WTC11 (cell line): ENCODE results near the gene ITPRIP.

Experiments used
- AR ChIP-seq: fragments of 250-450 bp; sonication (Bioruptor Pico); IDR thresholded peaks from 2 replicates; pipeline ENCODE4 v1.9.0; 2021; ENCODE audit warnings: mild to moderate bottlenecking
- ATF2 ChIP-seq: sonication (generic); formaldehyde crosslinking; IDR thresholded peaks from 2 replicates; pipeline ENCODE4 v1.8.1; 2022; ENCODE audit warnings: low read depth, missing genetic modification reagents, borderline replicate concordance
- CREB1 ChIP-seq: sonication (generic); formaldehyde crosslinking; IDR thresholded peaks from 2 replicates; pipeline ENCODE4 v1.8.0; 2023; ENCODE audit warnings: mild to moderate bottlenecking, missing genetic modification reagents
- CTCF ChIP-seq: fragments of 200-600 bp; IDR thresholded peaks from 2 replicates; pipeline ENCODE4 v1.8.0; 2022; ENCODE audit warnings: antibody characterized with exemption
- ELF4 ChIP-seq: sonication (generic); formaldehyde crosslinking; IDR thresholded peaks from 2 replicates; pipeline ENCODE4 v1.8.1; 2022; ENCODE audit warnings: low read depth, mild to moderate bottlenecking, moderate library complexity, missing genetic modification reagents
- IRF2 ChIP-seq: sonication (generic); formaldehyde crosslinking; IDR thresholded peaks from 2 replicates; pipeline ENCODE4 v1.8.0; 2022; ENCODE audit warnings: low read depth, missing genetic modification reagents, borderline replicate concordance
- MAX ChIP-seq: sonication (generic); formaldehyde crosslinking; IDR thresholded peaks from 2 replicates; pipeline ENCODE4 v1.8.0; 2022; ENCODE audit warnings: mild to moderate bottlenecking, missing genetic modification reagents
- SP1 ChIP-seq: sonication (generic); formaldehyde crosslinking; conservative IDR thresholded peaks from 2 replicates; pipeline ENCODE4 v1.8.1; 2022; ENCODE audit warnings: missing genetic modification reagents
- USF1 ChIP-seq: sonication (generic); formaldehyde crosslinking; IDR thresholded peaks from 2 replicates; pipeline ENCODE4 v1.8.0; 2022; ENCODE audit warnings: mild to moderate bottlenecking, missing genetic modification reagents
- ZBTB21 ChIP-seq: sonication (generic); formaldehyde crosslinking; IDR thresholded peaks from 2 replicates; pipeline ENCODE4 v1.8.1; 2023; ENCODE audit warnings: mild to moderate bottlenecking, missing genetic modification reagents, borderline replicate concordance
- ZNF317 ChIP-seq: sonication (generic); formaldehyde crosslinking; IDR thresholded peaks from 2 replicates; pipeline ENCODE4 v1.8.1; 2023; ENCODE audit warnings: low read depth, mild to moderate bottlenecking, moderate library complexity, missing genetic modification reagents, borderline replicate concordance

- no peak for TF ChIP-seq CTCF
- TF ChIP-seq IRF2 = no peak
- no peak for TF ChIP-seq USF1 (CRISPR knock-in tag)
- no peak for TF ChIP-seq MAX (CRISPR knock-in tag)
- TF ChIP-seq ATF2 (CRISPR knock-in tag) = no peak
- TF ChIP-seq ZBTB21 (CRISPR knock-in tag) = no peak
- no peak for TF ChIP-seq CREB1 (CRISPR knock-in tag)
- no peak for TF ChIP-seq ELF4 (CRISPR knock-in tag)
- no peak for TF ChIP-seq ZNF317 (CRISPR knock-in tag)
- TF ChIP-seq AR (CRISPR knock-in tag) = no peak
- no peak for TF ChIP-seq SP1 (CRISPR knock-in tag)
Measured at GRCh38 chr10:104329735-104330134, 8.5 kb downstream of the ITPRIP start.
